ENCODE data around the gene ARHGEF38.
"Not testable (repeated sequence)": the region's sequence is repeated elsewhere in the genome, so short reads cannot be mapped to it uniquely, and the experiment has no call there.

The ARHGEF38 gene

DNA sequence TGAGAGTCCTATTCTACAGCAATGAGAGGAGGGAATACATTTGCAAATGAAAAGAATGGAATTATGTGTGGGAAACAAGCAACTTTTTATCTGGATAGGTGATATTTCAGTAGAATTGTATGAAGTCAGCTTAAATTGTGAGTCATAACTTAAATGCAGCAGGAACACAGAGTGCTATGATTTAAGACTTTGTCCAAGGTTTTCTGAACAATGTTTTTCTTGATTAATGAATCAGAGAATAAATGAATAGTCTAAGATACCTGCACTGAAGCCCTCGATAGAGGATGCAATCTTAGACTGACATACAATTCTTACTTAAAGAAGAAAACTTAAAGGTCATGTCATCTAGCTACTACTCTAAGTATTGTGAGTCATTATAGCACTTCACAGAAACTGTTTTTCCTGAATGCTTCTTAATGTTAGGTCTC lies 8.0 kb downstream of the ARHGEF38 start:
- no peak for DNase-seq (ENCODE audit: low read depth, low spot score)

DNA sequence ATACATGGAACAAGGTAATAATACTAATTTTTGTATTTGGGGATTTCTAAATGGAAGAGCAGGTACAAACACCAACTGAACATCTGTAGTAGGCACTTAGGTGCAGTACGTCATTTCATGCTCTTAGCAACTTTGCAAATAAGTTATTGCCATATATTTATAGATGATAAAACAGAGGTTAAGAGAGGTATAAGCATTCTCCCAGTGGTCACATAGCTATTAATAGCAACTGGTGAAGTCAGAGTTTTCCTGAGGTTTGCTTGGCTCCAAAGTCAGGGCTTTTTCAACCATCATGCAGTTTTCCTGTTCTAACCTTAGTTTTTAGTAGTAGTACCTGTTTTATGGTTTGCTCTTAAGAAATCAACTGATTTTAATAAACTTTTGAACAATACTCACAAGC lies 10.9 kb downstream of the ARHGEF38 start:
- DNase-seq (ENCODE audit: low read depth, low spot score) = no peak

DNA sequence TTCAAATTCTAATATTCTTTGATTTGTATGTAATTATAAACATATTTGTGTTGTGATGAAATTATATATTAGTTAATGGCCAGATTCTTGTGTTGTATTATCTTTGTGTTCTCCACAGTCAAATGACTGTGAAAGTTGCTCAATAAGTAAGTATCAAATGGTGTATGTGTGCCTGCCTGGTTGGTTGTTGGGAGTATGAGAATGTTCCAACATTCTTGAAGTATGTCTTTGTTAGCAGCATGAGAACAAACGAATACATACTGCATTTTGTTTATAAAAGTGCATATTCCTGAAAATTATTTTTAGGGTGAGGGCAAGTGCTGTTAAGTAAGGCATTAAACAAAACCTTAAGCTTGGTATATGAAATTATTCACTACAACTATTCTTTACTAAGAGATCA lies 16.2 kb downstream of the ARHGEF38 start:
- DNase-seq (ENCODE audit: low read depth, low spot score) = no peak

DNA sequence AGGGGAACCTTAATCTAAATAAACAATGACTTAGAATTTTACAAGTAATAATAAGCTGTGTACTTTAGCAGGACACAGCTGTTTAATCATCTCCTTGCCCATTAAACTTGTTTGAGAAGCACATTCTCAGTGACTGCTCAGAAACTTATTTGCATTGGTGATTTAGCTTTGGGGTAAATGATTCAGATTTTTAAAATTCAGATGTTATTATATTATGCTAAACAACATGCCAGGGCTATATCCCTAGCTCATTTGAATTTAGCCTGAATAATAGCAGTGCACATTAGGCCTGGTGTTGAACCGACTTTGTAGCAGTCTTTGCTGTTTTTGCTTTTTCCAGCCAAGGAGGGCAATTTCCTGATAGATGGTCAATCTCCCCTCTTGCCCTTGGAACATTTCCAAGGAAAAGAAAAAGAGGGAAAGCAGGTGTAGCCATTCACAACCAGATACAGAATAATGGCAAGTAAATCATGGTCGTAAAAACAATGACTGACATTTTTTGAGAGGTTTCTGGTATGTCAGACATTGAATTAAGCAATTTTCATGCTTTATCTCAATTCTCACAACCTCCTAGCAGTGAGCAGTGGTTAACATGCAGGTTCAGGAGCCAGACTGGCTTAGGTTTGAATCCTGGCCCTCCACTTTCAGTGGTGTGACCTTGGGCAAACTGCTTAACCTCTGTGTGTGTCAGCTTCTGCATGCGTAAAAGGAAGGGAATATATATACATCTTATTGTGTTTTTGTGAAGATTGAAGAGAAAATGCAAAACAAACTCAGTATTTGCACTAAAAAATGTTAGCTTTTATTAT lies 16.8 kb downstream of the ARHGEF38 start:
- DNase-seq (ENCODE audit: low read depth, low spot score) = no peak

DNA sequence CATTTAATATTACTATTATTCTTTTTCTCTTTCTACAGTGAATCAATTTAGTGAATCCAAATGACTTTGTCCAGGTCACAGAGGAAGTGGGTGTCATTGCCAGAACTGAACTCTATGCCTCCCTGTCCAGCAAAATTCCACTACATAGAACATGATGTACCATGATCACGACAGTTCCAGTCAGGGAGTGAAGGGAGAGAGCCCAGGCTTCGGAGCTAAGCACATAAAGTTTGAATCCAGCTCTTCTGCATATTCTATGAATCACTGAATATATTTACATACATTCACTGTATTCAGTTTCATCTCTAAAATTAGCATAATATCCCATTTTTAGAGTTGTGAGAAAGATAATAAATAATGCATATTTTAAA lies 17.4 kb downstream of the ARHGEF38 start:
- DNase-seq (ENCODE audit: low read depth, low spot score) = no peak

DNA sequence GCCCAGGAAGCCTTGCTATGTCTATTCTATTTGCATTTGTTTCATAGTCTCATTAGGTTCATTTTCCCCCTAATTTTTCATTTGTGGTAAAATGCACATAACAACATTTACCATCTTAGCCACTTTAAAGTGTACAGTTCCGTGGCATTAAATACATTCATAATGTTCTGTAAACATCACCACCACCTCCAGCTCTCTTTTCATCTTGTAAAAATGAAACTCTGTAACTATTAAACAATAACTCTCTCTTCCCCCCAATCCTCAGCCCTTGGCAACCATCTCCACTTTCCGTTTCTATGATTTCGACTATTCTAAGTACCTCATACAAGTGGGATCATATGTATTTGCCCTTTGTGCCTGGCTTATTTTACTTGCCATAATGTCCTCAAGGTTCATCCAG lies 19.9 kb downstream of the ARHGEF38 start:
- no peak for DNase-seq (ENCODE audit: low read depth, low spot score)

DNA sequence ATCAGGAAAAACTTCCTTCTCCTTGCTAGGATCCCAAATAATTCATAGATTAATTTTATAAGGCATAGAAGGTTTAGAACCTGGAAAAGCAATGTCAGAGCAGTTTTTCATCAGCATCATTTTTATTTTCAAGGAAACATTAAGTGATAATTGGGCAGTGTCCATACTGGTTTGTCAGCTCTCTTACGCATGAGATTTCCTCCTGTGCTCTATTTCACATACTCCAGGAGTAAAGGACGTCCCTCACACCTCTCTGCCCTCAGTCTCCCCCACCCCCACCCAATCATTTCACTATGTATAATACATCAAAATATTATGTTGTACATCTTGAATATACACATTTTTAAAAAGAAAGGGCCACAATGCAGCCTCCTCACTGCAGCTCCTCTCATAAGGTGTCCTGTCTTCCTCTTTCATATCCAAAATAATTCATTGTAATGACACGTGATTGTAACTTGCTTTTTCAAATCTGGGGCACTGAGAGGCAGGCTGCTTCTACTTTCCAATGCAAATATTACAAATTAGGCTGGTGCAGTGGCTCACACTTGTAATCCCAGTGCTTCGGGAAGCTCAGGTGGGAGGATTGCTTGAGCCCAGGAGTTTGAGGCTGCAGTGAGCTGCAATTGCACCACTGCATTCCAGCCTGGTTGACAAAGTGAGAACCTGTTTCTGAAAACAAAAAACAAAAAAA lies 34.4 kb downstream of the ARHGEF38 start:
- DNase-seq (ENCODE audit: low read depth, low spot score) = no peak

DNA sequence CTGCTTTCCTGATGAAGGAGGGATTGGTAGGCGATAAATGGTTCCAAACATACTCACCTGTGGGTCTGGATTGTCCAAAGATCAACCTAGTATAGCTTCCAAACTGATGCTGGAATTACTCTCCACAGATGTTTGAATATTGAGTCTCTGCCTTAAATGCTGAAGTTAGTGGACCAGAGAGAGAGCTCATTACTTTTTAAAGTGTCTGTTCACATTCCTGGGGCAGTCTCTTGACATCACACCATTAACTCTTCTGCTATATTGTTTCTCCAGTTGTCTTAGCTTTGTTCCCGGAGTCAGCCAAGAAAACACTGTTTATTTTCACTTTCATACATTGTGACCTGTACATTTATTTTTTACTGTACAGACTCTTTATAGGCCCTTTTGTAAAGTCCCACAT lies 35.4 kb downstream of the ARHGEF38 start:
- no peak for DNase-seq (ENCODE audit: low read depth, low spot score)

DNA sequence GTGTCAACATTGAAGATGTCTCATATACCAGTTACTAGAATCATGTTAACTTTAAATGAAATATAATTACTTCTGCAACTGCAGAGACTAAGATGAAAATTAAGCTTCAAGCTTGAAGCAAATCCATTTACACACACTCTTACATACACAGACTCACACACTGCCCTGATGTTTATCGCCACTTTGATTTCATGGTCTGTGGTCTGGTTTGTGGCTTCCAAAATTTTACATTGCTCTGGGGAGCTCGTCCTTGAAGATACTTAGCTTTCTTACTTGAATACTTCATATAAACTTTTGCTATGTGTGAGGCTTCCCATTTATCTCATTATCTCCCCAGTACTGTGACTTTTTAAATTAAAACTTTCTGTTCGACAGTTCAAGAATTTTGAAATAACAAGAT lies 35.8 kb downstream of the ARHGEF38 start:
- DNase-seq (ENCODE audit: low read depth, low spot score) = no peak

DNA sequence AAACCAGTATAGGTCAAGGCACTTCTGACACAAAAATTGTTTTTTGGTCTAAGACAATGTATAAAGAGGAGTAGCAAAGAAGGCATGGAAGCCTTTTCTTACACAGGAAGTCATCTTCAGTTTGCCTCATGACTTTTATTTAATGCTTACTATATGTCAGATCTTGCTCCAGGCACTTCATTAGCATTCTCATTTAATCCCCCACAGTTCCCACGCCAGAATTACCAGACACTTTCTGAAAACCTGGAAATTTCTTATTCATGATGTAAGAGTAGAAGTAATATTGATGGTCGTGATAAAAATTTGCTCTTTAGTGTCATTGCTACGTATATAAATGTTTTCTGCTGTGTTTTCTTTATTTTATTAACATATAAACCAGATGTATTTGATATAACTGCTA lies 39.2 kb downstream of the ARHGEF38 start:
- no peak for DNase-seq (ENCODE audit: low read depth, low spot score)

DNA sequence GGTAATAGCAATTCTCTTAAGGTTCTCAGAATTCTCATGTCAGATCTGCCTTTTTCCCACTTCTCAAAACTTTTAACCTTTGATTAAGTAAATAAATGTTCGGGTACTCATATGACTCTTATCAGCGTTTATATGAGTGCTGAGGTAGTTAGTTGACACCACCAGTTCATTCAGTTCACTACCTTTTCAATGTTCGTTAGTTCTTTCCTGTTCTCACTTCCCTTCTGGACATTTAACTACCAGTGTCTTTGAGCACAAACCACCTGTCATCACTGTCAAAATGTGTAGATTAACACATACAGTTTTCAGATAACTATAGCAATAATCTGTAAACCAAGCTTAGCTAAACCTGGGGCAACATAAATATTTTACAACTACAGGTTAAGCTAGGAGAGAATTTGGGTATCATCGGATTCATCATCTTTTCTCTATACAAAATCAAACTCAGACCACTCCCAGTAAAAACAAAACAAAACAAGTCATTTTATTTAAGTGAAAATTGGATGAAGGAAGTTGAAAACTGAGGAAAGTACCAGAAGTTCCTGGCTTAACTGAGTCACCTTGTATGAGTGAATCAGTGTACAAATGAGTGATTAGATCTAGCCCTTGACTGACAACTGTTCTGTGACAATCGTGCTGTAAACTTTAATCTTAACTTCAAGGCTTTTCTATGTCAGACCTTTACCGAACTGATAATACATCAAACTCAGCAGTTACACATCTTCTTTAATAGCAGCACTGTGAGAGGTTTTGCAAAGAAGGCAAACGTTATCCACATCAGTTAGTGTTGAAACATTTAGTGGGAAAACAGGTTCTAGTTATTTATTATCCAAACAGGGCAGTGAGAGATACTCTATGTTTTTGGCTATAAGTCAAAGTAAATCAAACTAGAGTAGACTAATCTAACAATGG lies 41.9 kb downstream of the ARHGEF38 start:
- DNase-seq (ENCODE audit: low read depth, low spot score) = no peak

DNA sequence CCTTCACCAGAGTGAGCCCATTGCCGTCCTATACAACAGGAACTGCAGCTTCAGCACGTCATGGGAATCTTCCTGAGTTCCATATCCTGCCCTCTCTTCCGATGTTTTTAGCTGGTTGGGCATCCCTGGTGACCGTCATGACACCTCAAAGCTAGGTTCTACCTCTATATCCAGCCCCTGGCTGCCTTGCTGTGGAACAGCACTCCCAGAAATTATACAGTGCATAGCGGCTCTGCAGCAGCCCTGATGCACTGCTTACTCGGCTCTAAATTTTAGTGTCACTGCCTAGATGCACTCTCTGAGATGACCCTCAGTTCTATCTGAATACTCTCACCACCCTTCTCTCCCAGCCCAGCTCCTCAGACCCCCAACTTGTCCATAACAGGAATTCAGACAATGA lies 44.3 kb downstream of the ARHGEF38 start:
- DNase-seq (ENCODE audit: low read depth, low spot score) = no peak

DNA sequence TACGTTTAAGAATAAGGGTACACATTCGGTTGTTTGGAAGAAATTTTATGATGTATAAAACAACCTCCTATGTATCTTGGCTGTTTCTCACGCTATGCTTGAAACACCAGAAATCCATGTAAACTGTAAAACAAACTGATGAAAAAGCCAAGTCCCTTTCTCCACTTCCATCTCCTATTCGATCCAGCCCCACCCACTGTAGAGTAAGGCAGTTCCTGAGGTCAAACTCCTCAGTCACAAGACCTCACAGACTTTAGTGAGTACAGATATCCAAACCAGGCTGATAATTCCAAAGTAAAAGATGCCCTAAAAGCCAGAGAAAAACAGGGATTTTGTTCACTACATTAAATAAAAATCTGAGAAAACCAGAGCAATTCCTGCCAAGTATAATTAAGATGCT lies 45.6 kb downstream of the ARHGEF38 start:
- DNase-seq (ENCODE audit: low read depth, low spot score) = no peak

DNA sequence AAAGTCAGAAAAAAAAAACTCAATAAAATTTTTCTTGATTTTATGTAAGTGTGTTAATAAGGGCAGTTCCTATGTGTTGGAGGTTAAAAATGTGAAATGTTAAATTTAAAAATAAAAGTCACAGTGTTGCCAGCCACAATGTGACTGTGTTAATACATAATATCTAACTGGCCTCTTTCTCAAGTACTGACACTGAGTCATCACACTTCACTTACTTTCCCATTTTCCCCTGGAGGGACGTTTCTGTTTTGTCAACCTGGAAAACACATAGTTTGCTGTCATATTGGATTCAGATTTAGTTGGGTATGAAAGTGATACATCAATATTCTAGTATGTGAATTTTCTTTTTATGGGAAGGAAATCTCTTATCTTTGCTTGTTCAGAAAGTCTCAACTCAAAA lies 46.4 kb downstream of the ARHGEF38 start:
- no peak for DNase-seq (ENCODE audit: low read depth, low spot score)

DNA sequence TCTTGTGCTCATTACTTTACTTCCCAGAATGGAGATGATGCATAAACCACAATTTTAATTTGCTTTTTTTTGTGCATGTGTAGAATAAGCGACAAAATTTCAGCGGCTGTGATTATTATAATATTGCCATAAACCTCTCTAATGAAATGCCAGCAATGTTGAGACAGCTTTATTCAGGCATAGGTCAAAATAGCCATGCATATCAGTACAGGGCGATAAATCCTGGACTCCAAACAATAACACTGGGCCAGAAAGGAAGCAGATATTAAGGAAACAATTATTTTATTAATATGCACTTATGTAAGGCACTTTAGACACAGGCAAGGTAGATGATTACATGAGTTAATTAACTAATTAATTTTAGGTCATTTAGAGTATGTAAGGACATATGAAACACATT lies 47.1 kb downstream of the ARHGEF38 start:
- DNase-seq (ENCODE audit: low read depth, low spot score) = no peak

DNA sequence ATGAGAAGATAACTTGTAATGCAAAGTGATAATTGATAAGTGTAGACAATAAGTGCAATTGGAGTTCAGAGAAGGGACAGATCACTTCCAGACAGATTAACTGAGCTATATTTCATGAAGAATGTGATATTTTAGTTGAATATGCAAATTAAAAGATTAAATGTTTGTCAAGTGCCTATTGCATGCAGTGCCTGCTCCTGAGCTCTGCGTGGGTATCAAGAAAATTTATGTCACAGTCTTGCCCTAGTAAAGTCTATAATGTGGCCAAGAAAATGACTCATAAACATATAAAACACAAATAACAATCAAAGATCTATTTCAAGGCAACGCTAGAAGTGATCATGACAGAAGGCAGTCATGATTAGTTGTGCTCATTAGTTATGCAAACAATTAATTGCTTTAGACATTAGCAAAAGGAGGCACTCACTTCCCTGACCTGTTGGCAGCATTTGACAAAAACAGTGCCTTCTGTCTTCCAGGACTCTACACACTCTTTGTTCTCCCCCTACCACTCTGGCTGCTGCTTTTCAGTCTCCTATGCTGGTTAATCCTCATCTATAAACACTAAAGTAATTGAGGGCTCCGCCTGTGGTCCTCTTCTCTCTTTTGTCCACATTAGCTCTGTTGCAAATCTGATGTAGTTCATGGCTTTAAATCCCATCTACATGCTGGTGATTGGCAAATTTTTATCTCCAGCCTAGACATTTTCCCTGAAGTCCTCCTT lies 47.7 kb downstream of the ARHGEF38 start:
- DNase-seq (ENCODE audit: low read depth, low spot score) = no peak

DNA sequence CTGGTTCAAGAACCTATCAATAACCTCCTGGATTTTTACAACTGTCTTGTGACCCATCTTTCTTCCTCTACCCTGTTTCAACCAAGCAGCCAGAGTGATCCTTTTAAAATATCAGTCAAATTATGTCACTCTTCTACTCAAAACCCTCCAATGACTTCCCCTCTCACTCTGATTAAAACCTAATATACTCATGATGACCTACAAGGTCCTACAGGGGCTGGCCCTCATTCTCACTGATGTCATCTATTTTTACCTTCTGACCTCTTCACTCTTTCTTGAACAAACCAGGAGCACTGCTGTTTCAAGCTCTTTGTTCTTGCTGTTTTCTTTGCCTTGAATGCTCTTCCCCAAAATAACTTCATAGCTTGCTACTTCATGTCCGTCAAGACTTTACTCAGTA lies 48.5 kb downstream of the ARHGEF38 start:
- no peak for DNase-seq (ENCODE audit: low read depth, low spot score)

DNA sequence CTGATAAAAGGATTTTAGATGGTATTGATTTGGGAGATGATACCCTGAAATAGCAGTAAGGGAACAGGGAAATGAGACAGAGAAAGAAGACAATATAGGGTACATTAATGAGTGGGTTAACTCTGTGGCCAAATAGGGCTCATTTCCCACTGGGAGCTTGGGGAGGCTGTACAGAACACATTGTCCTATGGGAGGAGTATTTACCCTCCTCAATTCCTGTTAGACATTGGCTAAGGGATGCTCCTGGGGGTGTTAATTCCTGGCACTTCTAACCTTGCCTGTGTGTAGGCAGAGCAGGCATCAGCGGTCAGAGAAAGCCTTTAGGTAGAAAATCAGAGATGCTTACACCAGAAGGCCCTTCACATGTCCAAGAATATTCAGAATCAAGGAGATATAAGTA lies 49.0 kb downstream of the ARHGEF38 start:
- no peak for DNase-seq (ENCODE audit: low read depth, low spot score)

DNA sequence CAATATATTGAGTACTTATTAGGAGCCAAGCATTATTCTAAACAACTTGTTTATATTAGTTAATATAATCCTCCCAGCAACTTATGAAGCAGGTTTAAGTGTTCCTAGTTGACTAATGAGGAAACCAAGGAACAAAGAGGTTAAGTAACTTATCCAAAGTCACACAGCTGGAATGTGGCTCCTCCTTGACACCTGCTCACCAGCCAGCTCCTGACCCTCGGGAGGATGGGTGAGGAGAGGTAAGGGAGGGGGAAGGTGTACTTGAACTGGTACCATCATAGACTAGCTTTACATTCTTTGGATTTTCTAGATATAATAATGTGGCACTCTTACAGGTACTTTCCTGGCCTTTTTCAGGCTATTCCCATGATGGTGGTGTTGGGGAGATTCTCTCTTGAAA lies 50.7 kb downstream of the ARHGEF38 start:
- no peak for DNase-seq (ENCODE audit: low read depth, low spot score)

DNA sequence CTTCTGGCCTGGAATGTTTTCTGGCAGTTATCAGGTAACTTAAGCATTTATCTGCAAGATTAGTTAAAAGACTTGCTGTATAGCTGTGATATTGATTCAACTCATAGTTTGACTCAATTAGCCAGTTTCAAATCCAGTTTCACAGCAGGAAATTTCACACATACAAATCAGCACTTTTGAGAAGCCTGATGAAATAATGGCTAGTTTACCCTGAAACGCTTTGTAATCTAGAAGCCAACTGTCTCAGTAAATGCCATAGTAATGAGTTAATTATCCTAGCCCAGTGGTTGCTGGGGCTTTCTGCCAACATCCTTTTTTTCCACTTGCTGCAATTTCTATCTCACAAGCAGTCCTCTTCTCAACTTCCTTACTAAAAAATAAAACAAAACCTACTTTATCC lies 53.1 kb downstream of the ARHGEF38 start:
- no peak for DNase-seq (ENCODE audit: low read depth, low spot score)

DNA sequence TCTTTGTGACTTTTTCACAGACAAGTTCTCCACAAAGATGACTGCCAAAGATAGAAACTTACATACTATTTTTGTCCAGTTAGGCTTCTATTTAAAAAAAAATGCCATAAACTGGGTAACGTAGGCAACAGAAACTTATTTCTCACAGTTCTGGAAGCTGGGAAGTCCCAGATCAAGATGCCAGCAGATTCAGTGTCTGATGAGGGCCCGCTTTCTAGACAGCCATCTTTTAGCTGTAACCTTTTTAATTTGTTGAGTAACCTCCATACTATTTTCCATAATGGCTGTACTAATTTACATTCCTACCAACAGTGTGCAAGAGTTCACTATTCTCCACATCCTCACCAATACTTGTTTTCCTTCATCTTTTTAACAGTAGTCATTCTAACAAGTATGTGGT lies 55.5 kb downstream of the ARHGEF38 start:
- no peak for DNase-seq (ENCODE audit: low read depth, low spot score)

DNA sequence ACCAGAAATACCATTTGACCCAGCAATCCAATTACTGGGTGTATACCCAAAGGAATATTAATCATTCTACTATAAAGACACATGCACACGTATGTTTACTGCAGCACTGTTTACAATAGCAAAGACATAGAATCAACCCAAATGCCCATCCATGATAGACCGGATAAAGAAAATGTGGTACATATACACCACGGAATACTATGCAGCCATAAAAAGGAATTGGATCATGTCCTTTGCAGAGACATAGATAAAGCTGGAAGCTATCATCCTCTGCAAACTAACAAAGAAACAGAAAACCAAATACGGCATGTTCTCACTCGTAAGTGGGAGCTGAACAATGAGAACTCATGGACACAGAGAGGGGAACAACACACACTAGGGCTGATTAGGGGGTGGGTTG lies 57.4 kb downstream of the ARHGEF38 start:
- DNase-seq (ENCODE audit: low read depth, low spot score) = not testable (repeated sequence)

Data from brain pericyte (primary cell).